ENCODE measurements around the gene WRAP73. TPM values are rescaled to one million over a fixed set of nuclear protein-coding genes. Genes with fewer than 3 reads are reported as not detected.

Gene WRAP73
- total RNA-seq, 2 donors from 2014 or later: 24.8 to 25.9 TPM

GRCh38 chr1:3669421-3669821, 19.5 kb upstream of the WRAP73 start:
- H3K36me3 Mint-ChIP-seq (ENCODE audit: low read depth): peaks cover 5% of the 10 kb centered on the region
- DNase-seq (peak in 1 of 3 donors; percentile 7), ATAC-seq (no peak)
- peaks cover 6% of the 10 kb centered on the region for H3K4me1 Mint-ChIP-seq
- no peaks in the 10 kb centered on the region for H3K9me3 ChIP-seq (ENCODE audit: control insufficient read depth, low read length, poor library complexity, severe bottlenecking)
- H3K27me3 Mint-ChIP-seq: peaks cover 39% of the 10 kb centered on the region
- no peak overlapping the region for H3K27ac Mint-ChIP-seq
- no peak overlapping the region for H3K4me3 Mint-ChIP-seq

GRCh38 chr1:3668585-3669300, 18.8 kb upstream of the WRAP73 start:
- DNase-seq (peak in 1 of 3 donors; percentile 5), ATAC-seq (no peak)
- H3K4me3 Mint-ChIP-seq: no peak overlapping the region
- H3K36me3 Mint-ChIP-seq (ENCODE audit: low read depth): peaks cover 5% of the 10 kb centered on the region
- H3K27ac Mint-ChIP-seq: no peak overlapping the region
- peaks cover 6% of the 10 kb centered on the region for H3K4me1 Mint-ChIP-seq
- H3K9me3 ChIP-seq (ENCODE audit: control insufficient read depth, low read length, poor library complexity, severe bottlenecking): no peaks in the 10 kb centered on the region
- peaks cover 39% of the 10 kb centered on the region for H3K27me3 Mint-ChIP-seq

- Mint-ChIP-seq H3K27me3 (peaks cover 35% of the 10 kb centered on the region), H3K4me3 (no peak overlapping the region), H3K27ac (no peak overlapping the region), H3K4me1 (peaks cover 2% of the 10 kb centered on the region), H3K36me3 (ENCODE audit: low read depth) (no peaks in the 10 kb centered on the region)
- no peaks in the 10 kb centered on the region for H3K9me3 ChIP-seq (ENCODE audit: control insufficient read depth, low read length, poor library complexity, severe bottlenecking)
- no peak for DNase-seq
- ATAC-seq: no peak
These were observed 18.2 kb upstream of the WRAP73 start for GRCh38 chr1:3668148-3668547.

DNA sequence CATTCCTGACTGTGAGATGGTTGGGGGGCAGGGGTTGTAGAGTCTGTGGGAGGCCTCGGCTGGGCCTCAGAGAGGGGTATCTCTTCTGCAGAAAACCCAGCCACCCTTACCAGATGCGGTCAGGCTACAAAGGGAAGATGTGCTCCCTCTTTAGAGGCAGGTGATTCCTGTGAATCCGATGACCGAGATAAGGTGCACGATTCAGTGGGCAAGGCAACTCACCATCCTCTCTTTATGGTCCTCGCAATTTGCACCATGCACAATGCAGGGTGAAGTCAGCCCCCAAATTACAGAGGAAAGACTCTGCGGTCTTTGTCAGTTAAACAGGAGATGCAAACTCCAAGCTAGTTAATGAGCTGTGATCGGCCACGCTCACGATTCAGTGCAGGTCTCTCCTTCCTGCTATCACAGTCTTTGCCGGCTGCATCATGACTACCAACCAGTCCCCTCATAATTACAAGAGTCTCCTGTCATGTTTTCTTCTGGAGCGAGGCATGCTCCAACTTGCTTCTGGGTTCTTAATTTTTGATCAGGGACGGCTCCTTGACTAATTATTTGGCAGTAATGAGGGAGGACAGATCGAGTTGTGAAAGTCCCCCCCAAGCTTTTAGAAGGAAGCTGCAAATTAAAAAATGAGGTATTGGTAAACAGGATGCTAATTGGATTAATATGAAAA, 14.9 kb upstream of the WRAP73 start:
- H3K9me3 ChIP-seq (ENCODE audit: control insufficient read depth, low read length, poor library complexity, severe bottlenecking): no peaks in the 10 kb centered on the region
- Mint-ChIP-seq H3K27ac (no peak overlapping the region), H3K27me3 (peaks cover 38% of the 10 kb centered on the region), H3K4me3 (no peak overlapping the region), H3K36me3 (ENCODE audit: low read depth) (no peaks in the 10 kb centered on the region), H3K4me1 (no peaks in the 10 kb centered on the region)
- ATAC-seq (no peak), DNase-seq (peak in 1 of 3 donors; percentile 5)

DNA sequence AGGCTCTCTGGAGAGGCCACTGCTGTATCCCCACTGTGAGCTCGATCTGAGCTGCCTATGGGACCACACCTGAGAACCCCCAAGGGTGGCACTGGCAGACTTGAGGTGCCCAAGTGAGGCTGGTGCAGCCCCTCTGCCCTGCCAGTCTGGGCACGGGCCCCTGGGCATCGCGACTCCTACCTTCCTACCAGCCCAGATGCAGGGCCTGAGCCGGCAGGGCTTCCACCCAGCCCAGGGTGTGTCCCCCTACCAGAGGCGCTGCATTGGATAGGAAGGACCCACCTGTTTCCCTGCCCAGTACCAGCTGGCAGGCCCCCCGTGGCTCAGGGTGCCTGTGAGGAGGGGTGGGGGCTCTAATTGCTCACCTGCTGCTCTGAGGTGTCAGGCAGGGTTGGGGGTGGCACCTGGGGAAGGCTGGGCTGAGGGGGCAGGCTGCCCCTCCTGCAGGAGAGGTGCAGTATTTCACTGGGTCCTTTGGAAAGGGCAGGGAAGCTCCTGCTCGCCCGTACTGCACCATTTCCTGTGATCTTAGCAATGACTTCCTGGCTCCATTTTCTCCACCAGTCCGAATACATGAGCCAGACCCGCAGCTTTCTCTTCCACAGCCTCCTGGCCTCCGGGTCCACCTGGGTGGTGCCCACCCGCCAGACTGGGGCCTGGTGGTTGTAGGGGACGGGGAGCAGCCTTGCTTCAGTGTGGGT, 14.2 kb upstream of the WRAP73 start:
- no peak overlapping the region for H3K27ac Mint-ChIP-seq
- DNase-seq (peak in 1 of 3 donors; percentile 1), ATAC-seq (no peak)
- H3K4me3 Mint-ChIP-seq: no peak overlapping the region
- H3K4me1 Mint-ChIP-seq: no peaks in the 10 kb centered on the region
- no peaks in the 10 kb centered on the region for H3K9me3 ChIP-seq (ENCODE audit: control insufficient read depth, low read length, poor library complexity, severe bottlenecking)
- peaks cover 37% of the 10 kb centered on the region for H3K27me3 Mint-ChIP-seq
- H3K36me3 Mint-ChIP-seq (ENCODE audit: low read depth): no peaks in the 10 kb centered on the region

DNA sequence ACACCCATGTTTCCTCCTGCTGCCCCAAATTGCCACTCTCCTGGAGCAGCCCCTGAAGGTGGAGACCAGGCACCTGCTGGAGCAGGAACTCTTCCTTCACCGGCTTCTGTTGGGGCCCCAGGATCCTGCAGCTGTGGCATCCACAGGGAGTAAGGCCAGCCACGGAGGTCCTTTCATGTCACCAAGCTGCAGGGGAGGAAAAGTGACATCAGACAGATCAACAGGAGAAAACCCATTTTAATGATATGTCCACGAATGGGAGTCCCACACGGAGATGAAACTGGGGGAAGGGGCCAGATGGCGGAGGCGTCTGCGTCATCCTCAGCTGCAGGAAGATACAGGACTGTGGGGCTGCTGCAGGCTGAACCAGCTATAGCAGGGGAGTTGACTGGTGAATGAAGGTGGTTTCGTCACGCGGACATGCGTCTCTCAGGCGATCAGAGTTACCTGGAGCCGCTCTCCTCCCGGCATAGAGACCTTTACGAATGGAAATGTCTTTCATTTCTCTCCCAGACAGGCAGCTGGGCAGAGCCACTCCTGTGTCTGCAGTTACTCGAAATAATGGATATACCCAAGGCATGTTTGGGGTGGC, 12.3 kb upstream of the WRAP73 start:
- ATAC-seq (no peak), DNase-seq (peak in 1 of 3 donors; percentile 7)
- H3K36me3 Mint-ChIP-seq (ENCODE audit: low read depth): no peaks in the 10 kb centered on the region
- H3K27me3 Mint-ChIP-seq: peaks cover 47% of the 10 kb centered on the region
- peaks cover 3% of the 10 kb centered on the region for H3K4me1 Mint-ChIP-seq
- no peak overlapping the region for H3K4me3 Mint-ChIP-seq
- no peak overlapping the region for H3K27ac Mint-ChIP-seq
- no peaks in the 10 kb centered on the region for H3K9me3 ChIP-seq (ENCODE audit: control insufficient read depth, low read length, poor library complexity, severe bottlenecking)

DNA sequence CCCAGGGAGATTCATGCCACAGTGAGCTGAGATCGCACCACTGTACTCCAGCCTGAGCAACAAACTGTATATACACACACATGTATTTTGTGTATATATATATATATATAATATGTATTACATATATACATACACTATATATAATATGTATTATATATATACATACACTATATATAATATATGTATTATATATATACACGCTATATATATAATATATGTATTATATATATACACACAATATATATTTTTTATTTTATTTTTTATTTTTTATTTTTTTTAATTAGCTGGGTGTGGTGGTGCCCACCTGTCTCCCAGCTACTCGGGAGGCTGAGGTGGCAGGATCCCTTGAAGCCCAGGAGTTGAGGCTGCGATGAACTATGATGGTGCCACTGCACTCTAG, 11.7 kb upstream of the WRAP73 start:
- DNase-seq (no peak), ATAC-seq (no peak)
- Mint-ChIP-seq H3K27me3 (peaks cover 48% of the 10 kb centered on the region), H3K36me3 (ENCODE audit: low read depth) (no peaks in the 10 kb centered on the region), H3K27ac (no peak overlapping the region), H3K4me3 (no peak overlapping the region), H3K4me1 (peaks cover 3% of the 10 kb centered on the region)
- no peaks in the 10 kb centered on the region for H3K9me3 ChIP-seq (ENCODE audit: control insufficient read depth, low read length, poor library complexity, severe bottlenecking)

DNA sequence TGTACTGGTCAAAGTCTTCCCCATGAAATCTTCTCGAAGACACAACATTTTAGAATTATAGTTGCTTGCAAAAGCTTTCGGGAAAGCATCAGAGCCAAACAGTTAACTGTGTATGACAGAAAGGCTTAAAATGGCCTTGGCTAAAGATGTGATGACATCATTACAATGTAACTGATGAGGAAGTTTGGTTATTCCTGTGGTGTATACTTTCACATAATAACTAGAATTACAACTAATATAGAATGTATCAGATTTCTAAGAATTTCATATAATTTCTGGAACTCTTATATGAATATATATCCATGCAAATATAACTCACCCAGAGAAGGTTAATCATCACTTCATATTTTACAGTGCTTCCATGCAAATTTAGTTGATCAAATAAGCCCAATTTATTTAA, 10.8 kb upstream of the WRAP73 start:
- ATAC-seq (no peak), DNase-seq (no peak)
- Mint-ChIP-seq H3K4me1 (peaks cover 3% of the 10 kb centered on the region), H3K27ac (no peak overlapping the region), H3K27me3 (peaks cover 54% of the 10 kb centered on the region), H3K4me3 (no peak overlapping the region), H3K36me3 (ENCODE audit: low read depth) (no peaks in the 10 kb centered on the region)
- no peaks in the 10 kb centered on the region for H3K9me3 ChIP-seq (ENCODE audit: control insufficient read depth, low read length, poor library complexity, severe bottlenecking)

GRCh38 chr1:3659093-3659492, 9.2 kb upstream of the WRAP73 start:
- peaks cover 70% of the 10 kb centered on the region for H3K27me3 Mint-ChIP-seq
- DNase-seq (no peak), ATAC-seq (no peak)
- H3K9me3 ChIP-seq (ENCODE audit: control insufficient read depth, low read length, poor library complexity, severe bottlenecking): no peaks in the 10 kb centered on the region
- no peaks in the 10 kb centered on the region for H3K36me3 Mint-ChIP-seq (ENCODE audit: low read depth)
- no peak overlapping the region for H3K27ac Mint-ChIP-seq
- peaks cover 5% of the 10 kb centered on the region for H3K4me1 Mint-ChIP-seq
- no peak overlapping the region for H3K4me3 Mint-ChIP-seq

DNA sequence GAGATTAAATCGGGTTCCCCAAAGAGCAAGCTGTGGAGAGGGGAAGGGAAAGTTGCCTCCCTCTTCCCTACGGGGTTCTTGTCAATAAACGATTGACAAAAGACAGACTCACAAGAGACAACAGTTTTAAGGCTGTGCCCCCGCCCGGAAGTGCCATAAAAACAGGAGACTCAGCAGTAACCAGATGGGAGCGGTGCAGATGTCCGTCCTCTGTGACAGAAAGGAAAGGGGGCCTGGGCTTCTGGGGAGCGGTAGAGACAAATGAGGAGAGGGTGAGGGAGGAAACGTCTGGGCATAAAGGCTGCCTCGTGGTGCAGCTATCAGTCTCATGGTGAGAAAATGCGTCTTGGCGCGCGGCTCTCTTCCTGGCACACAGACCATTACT, 8.3 kb upstream of the WRAP73 start:
- H3K9me3 ChIP-seq (ENCODE audit: control insufficient read depth, low read length, poor library complexity, severe bottlenecking): no peaks in the 10 kb centered on the region
- Mint-ChIP-seq H3K36me3 (ENCODE audit: low read depth) (no peaks in the 10 kb centered on the region), H3K4me3 (no peak overlapping the region), H3K27me3 (peaks cover 78% of the 10 kb centered on the region), H3K4me1 (peaks cover 7% of the 10 kb centered on the region), H3K27ac (no peak overlapping the region)
- ATAC-seq: no peak
- DNase-seq: no peak

- no peaks in the 10 kb centered on the region for H3K9me3 ChIP-seq (ENCODE audit: control insufficient read depth, low read length, poor library complexity, severe bottlenecking)
- DNase-seq (no peak), ATAC-seq (no peak)
- Mint-ChIP-seq H3K27ac (no peak overlapping the region), H3K27me3 (peaks cover 74% of the 10 kb centered on the region), H3K4me3 (no peak overlapping the region), H3K4me1 (peaks cover 7% of the 10 kb centered on the region), H3K36me3 (ENCODE audit: low read depth) (no peaks in the 10 kb centered on the region)
These were observed 7.8 kb upstream of the WRAP73 start for GRCh38 chr1:3657578-3658230.

- Mint-ChIP-seq H3K27ac (no peak overlapping the region), H3K4me3 (no peak overlapping the region), H3K36me3 (ENCODE audit: low read depth) (no peaks in the 10 kb centered on the region), H3K27me3 (peaks cover 68% of the 10 kb centered on the region), H3K4me1 (peaks cover 7% of the 10 kb centered on the region)
- H3K9me3 ChIP-seq (ENCODE audit: control insufficient read depth, low read length, poor library complexity, severe bottlenecking): no peaks in the 10 kb centered on the region
- DNase-seq (no peak), ATAC-seq (no peak)
These were observed 7.2 kb upstream of the WRAP73 start for GRCh38 chr1:3657096-3657475.
